Hematopoietic multipotent progenitor cell treated with erythropoietin and hydrocortisone succinate and interleukin-3 and kit ligand, for 4 days (in vitro differentiated cells): ENCODE results near the gene ZNF516.

Source experiments
- DNase-seq: peaks from one replicate; pipeline ENCODE4 v3.0.0-alpha.2; 2015

ZNF516 gene

DNA sequence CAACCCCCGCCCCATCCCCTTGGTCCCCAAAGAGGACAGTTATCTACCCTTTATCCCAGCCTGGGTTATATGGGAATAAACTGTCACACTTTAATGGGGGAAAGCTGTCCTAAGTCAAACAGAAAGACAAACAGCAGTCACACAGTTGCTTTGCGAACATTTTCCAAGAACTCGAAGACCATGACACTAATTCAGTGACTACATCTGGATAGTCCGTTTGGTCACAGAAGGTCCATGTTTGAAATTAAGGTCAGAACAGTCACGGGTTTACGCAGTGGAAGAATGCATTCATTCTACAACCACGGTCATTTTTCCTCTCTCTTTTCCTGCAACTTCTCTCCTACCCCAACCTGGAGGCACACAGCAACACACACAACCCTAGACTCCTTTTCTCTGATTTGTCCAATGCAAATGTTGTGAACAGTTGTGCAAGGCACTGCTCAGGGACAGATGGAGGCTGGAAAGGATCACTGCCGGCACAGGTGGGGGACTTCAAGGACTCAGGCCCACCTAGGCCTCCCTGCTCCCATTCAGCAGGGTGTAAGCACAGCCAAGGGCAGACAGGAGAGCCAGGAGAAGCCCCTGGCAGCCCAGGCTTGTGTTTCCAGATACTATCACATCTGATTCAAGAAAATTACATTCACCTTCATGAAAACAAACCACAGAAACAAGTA is 39.9 kb downstream of the ZNF516 start:
- no peak for DNase-seq

DNA sequence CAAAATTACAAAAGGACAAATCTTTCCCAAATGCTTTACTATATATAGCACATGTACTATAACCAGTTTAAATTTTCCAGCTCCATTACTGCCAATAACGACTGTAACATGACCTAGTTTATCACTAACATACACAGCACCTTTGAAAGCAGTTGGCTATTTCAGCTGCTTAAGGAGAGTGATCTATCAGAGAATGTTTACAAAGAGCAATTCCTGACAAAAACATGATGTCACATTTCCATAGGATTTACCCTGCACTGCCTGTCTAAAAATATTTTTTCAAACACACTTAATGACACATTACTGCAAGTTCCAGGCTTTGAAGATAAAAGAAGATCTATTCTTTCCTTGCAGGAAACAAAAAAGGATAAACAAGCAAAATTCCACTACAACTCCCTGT is 40.6 kb downstream of the ZNF516 start:
- DNase-seq: no peak

DNA sequence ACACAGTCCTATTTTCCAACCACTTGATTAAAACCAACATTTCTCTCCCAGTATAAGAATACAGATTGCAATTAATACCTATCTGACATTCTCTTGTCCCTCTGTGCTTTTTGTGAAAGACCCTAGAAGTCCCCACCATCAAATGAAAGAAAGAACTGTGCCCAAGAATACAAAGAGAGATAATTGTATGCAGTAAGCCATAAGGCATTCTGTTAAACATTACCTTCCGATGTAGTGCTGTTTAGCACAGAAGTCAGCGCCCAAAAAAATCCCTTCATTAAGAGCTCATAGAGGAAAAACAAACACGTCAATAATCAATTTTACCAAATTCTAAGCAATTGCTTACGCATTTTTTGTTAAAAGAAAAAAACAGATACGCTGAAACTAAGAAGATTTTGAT is 41.1 kb downstream of the ZNF516 start:
- no peak for DNase-seq

DNA sequence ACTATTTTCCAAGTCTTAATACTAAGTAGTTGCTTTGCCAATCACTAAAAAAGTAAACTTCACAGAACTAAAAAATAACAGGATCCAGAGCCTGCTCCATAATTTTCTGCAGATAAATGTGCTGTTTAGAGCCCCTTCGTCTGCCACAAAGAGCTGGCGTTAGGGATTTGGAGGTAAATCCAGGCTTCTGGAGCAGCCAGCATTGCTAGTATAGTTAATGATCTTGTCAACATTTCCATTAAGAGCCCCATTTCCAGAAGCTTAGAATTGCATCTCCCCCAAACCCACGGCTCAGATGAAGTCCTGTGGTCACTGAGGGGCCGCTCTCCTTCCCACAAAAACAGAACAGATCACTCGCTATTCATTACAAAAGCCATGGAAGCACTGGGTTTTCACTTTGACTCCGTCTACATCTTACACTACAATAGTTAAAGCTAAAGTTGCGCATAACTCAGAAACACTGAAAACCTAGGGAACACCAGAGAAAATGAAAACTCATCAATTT is 41.9 kb downstream of the ZNF516 start:
- DNase-seq: no peak

DNA sequence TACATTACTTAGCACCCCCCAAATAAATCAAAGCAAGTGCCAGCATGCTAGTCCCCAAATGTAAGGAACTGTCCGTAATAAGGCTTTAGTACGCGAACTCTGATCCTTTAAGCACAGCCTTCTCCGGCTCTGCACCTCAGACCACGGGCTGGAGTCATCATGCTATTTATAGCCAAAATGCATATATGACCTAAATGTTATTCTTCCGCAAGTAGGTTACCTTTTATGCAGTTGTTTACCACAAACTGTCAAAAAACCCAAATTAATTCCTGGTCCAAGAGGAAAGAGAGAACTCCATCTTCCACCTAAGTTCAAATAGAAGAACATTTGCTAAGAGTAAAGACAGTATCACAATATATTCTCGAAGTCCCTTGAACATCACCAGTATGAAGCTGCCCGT is 42.7 kb downstream of the ZNF516 start:
- DNase-seq: peak; percentile 42

DNA sequence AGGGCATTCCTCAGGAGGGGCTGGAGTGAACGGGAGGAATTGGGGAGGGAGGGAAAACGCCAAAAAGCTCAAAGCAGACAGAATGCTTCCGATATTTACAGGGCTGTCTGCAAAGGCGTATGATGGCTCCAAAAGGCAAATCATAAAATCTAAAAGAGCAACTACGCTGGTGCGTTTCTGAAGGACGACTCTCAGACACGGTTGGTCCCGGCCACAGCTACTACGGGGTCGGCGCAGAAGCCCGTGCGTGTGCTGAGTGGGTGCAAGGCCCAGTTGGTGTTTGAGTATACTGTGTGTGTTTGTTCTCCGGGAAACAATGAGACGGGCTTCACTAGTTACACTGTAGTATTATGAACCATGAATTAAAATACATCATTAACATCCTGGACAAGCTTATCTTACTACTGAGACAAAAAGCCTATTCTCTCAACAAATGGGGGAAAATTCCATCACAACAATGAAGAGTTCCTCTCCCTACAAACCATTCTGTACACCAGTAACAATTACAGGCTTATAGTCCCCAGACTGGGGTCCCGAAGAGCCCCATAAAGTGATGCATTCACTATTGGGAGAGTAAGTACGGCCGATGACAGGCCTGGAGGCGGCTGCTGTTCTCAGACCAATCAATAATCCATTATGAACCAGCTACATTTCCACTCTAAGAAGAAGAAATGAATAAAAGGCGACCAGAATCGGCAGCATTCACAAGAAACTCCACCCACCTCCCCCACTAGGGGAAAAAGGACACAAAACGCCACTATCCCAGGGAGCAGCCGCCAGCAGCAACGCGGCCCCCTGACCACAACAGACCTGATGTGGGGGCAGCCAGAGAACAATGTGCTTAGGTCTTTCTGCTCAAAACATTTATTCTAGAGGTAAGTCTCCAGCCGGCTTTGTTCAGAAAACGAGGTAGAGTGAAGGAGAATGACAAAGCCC is 43.4 kb downstream of the ZNF516 start:
- peak; percentile 64 for DNase-seq

DNA sequence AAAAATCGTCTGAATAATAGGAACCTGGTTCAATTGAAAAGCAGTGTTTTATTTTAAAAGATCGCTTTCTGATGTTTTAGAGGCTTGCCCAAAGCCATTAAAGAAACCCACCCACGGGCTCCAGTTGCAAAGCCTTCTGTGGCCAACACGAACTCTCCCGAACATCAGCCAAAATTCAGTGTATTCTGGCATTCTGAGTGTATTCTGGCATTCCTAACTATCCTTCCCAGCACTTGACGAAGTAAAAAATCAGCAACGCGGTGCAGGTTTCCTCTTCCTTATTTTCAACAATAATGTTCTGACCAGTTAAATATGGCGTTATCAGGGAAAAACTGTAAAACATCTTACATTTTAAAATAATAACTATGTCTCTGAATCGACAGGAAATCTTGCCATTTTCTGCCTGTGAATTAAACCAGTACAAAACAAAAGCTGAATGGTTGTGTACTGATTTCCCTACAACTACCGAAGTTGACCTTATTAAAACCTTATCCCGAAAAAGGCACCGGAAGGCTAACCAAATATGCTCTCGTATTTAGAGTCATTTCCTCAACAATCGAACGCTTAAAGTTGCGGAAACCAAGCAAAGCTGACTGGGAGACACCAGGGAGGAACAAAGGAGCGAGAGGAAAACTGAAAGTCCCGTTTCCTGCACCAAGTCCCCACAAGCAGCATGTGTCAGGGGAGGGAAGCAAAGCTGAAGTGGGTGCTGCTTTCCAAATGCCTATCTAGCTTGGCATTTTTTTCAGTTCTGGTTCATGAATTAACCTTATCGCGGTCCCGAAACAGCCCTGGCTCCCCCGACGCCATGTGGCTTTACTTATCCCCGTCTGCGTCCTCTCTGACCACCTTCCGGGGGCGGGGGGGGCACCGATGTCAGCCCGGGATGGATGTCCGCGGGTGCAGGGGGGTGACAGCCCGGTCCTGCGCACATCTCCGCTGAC is 44.3 kb downstream of the ZNF516 start:
- peak; percentile 87 for DNase-seq

DNA sequence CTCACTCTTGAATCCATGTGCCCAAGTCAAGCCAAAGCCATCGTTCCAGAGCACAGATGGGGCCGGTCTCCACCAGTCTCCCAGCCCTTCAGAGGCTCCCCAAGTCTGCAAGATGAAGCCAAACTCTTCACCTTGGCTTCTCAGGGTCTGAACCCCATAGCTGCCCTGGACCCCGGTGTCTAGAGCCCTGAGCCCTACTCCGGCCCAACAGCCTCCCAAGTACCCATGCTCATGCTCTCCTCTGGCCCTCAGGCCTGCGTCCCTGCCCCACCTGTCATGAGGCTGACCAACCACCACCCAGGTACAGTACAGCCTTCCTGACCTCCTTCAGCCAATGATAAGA is 46.0 kb downstream of the ZNF516 start:
- DNase-seq: no peak

DNA sequence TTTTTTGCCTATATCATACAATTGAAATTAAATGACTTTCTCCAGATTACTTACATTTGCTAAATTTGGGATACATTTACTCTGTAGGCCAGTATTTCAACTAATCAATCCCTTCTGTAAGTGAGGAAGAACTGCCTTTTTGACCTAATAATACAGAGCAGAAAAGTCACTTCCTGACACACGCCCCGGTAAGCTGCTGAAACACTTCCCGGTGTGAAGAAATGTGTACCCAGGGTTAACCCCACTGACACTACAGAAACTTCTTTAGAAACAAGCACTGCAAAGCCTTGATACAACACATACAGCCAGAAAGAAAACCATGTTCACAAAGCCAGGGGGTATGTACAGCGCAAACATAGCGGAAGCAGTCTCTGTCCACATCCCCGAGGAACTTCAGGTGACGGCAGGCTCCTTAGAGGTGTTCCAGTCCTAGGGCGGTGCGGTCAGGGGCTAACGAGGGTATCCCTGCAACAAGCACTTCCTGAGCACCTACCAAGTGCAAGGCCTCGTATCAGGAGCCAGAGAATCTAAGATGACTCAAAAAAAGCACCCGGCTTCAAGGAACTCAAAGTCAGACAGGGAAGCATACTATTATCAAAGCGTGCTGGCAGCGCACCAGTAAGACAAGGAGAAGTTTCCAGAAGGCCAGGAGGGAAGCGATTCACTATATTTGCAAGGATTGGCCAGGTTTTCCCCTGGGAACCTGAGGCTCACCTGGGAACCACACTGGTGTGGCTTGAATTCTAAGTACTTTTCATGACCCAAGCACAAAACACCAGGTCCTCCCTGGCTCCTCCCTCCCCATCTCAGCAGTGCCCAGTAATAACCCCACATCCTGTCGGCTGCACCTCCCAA is 46.6 kb downstream of the ZNF516 start:
- DNase-seq: peak; percentile 62

DNA sequence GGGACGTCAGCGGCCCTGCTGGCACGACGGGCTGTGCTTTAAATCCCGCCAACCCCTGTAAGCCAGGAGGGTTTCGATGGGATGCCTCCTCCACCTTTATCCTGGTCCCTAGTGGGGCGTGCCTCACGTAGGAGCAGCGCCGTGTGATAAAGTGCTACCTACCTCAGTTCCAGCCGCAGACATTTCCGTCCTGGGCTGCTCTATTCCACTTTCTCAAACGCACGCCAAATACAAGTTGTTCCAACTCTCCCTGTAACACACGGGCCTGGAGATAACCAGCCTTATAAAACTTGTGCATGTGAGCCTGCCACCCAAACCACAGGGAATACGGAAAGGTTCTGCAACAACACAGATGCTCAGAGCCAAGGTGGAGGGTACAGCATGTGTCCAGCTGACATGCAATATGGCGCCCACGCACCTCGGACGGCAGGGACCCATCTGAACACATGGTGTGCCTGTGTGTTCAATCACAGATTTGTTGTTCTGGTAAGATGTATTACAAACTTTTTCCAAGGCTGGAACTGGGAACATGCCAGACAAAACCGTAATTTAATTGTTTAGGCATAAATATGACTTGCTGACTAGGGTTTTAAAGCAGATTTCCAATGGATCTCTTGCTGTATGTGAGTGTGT is 47.7 kb downstream of the ZNF516 start:
- no peak for DNase-seq

DNA sequence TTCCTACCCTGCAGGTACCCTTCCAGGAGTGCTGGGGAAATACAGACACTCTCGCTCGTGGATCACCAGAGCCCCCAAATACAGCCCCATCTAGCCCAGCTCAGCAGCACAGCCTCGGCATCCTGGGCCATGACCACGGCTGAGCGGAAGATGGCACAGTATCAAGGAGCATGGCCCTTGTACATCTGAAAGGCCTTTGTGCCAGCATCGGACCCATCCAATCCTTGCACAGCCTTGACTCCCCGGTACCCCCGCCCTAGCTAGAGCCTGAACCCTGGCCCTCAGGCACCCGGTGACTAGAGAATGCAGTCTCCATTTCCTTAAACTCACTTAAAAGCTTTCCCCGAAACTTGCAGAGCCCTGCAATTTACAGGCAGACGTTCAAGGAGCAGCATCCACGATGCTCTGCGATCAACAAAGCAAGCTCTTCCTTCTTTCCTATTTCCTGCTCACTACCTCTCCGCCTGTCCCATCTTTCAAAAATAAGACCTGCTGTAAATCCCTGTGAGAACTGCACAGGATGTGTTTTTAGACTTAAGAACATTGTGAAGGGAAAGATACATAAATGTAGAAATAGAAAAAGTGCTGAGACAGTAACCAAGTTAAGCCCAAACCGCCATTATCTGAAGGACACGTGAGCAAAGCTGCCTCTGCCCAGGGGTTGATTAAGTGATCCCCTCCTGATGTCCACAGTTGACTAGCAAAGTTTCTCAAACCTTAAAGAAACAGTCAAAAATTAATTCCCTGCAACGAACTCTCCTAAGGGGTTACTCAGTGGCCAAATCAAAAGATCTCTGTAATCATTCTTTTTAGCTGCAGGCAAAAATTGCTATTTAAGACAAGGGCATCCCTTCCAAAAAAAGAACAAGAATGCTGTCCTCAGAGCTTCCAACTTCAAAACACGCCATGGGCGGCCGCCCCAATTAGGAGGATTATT is 48.5 kb downstream of the ZNF516 start:
- DNase-seq: peak; percentile 34

DNA sequence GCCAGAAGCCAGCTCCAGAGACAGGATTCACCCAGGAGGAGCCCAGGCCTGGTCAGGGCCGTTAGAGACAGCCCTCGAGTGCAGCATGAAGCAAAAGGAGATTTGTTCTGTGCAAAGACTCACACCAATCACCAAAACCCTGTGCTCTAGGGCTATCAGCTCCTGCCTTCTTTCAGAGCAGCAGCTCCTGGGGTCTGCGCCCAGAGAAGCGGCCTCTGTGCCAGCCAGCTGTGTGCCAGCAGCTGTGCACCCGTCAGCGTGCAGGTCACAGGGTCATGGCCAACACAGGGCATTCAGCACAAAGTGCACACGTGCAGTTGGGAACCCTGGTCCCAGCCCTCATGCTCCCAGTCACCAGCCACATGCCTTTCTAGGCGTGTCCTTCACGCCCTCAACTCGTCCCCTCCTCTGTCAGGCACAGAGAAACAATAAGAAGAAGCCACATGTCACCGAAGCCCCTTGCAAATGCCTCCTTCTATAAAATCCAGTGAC is 49.3 kb downstream of the ZNF516 start:
- DNase-seq: no peak

DNA sequence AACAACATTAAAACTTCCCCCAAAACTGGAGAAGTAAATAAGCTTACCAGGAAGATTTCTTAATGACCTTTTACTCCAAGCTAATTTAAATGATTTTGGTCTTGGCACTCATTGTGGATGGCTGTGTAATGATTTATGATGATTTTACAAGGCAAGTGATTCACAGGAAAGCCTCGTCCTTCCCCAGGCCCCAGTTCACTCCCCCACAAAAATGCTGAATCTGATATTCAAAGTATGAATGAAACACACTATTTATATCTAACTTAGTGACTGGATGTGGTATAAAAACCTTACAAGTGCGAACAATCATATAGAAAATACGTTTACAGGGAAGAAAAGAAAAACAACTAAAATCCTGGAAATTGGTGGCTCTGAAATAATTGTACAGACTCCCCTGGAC is 49.8 kb downstream of the ZNF516 start:
- DNase-seq: no peak

DNA sequence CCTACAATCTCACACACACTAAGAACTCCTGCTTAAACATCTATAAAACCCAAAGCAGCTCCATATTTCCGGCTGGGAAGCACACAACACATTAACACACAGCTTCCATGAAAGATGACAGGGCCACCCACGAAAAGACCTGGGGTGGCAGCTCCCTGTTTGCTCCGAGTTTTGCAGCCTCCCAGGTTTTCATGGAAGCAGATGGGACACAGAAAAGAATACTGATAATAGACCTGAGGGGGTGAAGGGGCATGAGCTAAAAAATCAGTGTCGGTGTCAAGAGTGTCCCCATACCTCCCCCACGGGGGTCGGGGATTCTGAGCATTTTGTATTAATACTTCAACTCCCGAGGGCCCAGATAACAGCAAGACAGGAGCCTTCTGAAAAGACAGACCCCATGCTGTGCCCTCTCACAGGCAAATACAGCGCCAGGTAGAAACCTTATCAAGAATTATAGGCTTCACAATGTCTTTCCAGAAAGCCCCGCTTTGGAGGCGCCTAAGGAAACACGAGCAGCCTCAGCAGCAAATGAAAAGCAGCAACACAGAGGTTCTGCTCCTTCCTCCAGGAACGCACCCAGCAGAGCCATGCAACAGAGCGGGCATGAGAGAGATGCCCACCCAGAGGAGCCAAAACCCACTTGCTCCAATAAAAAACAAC is 50.5 kb downstream of the ZNF516 start:
- DNase-seq: no peak

DNA sequence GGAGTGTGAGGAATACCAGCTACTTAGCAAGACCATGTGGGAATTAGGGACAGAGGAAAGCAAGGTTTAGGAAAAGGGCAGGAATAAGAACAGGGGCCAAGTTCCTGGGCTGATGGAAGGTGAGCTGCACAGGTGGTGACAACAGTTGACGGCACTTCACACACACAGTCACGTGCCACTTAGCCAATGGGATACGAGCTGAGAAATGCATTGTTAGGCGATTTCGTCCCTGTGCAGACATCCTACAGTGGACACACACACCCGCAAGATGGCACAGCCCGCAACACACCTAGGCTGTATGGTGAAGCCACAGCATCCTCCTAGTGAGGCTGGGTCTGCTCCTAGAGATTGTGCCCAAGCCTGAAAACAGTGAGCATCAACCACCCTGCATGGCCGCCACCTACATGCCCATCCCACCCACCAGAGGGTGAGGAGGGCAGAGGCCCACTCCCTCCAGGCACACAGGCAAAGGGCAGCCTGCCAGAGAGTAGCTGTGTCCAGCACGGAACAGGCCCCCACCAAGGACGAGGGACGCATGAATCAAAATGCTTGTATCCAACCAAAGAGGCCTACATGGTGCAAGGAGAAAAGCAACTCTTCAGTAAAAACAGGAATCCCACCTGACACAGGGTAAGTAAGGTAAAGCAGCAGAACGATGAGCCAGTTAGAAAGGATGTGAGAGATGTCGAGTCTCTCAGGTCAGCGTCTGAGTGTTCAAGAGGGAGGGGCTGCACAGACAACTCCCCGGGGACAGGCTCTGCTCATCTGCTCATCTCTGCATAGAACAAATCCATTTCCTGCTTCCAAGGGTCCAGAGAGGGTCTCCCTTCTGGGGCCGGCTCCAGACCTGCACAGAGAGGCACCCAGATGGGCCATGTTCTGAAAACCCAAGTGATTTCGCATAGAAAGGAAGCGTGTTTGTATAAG is 51.3 kb downstream of the ZNF516 start:
- DNase-seq: no peak

DNA sequence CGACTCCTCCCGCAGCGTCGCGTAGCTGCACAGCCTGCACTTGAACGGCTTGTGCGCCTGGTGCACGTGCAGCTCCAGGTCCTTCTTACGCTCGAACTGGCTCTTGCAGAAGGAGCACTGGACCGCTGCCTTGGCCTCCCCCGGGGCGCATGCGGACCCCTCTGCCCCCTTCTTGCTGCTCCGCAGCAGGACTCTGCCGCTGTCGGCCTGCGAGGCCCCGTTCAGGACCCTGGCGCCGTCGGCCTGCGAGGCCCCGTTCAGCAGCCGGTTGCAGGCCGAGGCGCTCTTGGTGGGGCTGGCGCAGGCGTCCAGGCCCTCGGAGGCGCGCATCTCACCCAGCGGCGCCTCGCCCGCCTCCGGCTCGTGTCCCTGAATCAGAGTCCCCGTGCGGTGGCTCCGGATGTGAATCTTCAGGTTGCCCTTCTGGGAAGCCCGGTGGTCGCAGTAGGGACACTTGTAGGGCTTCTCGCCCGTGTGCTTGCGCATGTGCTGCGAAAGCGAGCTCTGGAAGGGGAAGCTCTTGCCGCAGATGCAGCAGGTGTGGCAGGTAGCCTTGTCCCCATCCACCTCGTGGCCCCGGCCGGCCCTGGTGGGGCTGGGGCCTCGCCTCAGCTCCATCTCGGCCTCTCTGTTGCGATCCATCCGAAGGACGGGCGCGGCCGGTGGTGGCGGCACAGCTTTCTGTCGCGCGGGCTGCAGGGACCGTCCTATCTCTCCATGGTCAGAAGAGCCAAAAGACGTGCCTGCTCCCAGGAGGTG is 52.5 kb downstream of the ZNF516 start:
- DNase-seq: no peak

DNA sequence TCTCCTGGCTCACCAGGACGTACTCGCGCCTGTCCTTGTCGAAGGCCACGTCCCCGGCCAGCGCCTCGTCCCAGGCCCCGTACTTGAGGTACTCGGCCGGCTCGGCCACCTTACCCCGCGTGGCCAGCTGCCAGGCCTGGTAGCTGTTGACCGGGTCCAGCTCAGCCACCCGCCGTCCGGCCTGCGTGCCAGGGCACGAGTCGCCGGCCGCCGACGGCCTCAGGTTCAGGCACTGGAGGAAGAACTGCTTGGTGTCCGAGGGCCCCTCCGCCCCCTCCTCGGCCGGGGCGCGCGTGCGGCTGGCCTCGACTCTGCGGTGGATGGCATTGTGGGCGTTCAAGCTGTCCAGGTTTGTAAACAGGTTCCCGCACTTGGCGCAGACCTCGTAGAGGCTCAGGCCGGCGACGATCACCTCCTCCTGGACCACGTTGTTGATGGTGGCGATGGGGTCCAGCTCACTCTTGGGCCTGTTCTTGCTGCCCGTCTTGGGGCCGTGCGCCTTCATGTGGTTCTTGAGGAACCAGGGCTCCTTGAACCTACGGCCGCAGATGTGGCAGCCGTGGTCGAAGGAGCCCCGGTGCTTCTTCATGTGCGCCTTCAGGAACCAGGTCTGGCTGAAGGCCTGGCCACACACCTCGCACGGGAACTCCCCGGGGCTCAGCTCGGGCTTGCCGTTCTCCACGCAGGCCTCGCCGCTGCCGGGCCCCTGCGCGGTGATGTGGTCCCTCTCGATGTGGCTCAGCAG is 53.2 kb downstream of the ZNF516 start:
- DNase-seq: no peak
